OCI-LY1 (cell line): Measurements from ENCODE around the gene MEAF6.

ENCODE experiments used
- CTCF ChIP-seq: fragments of 200-600 bp; sonication (generic), shearing (Covaris generic); IDR thresholded peaks from 2 replicates; pipeline ENCODE4 v1.5.1; 2017; ENCODE audit warnings: mild to moderate bottlenecking, antibody characterized with exemption, low read length, moderate library complexity, mixed read lengths
- EZH2 ChIP-seq: fragments of 200-600 bp; sonication (generic), shearing (Covaris generic); IDR thresholded peaks from 2 replicates; pipeline ENCODE4 v1.8.0; 2017; ENCODE audit warnings: borderline replicate concordance, mixed run types, mild to moderate bottlenecking, antibody characterized with exemption, low read length, moderate library complexity, mixed read lengths

GRCh38 chr1:37558411-37558810 lies 43.8 kb upstream of the MEAF6 start:
- TF ChIP-seq CTCF (no peak), EZH2 (no peak)
